ENCODE data around the gene PXMP4. TPM values are rescaled to one million over a fixed set of nuclear protein-coding genes. Genes with fewer than 3 reads are reported as not detected.
A peak's percentile ranks its signal among the peaks of the same experiment; 100 is the strongest.

The PXMP4 gene
- total and polyA plus RNA-seq, 9 of the 15 experiments (the other 6 are each of a cell fraction or from before 2014, with no cell fraction given), result 4.8 to 29.1 (median 6.8) TPM

DNA sequence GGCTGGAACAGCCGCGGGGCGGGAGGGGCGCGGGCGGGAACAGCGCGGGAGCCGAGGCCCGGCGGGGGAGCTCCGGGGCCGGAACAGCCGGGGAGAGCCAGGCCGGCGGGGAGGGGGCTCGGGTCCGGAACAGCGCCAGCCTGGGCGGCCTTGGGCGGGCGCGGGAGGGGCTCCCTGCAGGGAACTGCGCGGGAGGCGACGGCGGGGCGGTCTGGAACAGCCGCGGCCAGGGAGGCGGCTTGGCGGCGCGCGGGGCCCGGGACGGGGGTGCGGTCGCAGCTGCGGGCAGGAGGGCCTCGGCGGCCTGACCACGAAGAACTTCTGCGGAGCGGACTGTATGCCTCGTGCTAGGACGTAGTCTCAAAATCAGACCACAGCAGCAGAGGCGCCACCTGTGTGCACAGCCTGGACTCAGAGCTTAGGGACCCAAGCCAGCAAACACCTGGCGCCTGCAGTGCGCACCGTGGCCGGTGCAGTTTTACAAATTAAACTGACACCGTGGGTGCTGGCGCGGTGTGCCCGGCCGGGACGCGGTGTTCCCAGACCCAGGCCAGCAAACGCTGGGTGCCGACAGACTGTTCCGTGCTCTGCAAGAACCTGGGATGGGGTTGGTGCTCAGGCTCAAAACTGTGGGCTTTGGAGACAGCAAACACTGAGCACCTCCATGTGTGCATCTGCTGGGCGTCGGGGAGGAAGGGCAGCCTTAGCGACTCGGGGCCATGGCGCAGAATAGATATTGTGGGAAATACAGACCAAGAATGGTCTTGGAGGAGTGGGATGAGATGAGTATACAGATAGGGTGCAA lies 12.3 kb upstream of the PXMP4 start (continued):
- TF ChIP-seq ZKSCAN8 (CRISPR knock-in tag; IDR thresholded peaks at IDR 0.05) (peak; percentile 99), TBL1XR1 (IDR thresholded peaks at IDR 0.05; ENCODE audit: low read length in 2 of 2) (peak in 1 of 2 experiments; percentile 11; a peak in 1 of 4 replicates)

DNA sequence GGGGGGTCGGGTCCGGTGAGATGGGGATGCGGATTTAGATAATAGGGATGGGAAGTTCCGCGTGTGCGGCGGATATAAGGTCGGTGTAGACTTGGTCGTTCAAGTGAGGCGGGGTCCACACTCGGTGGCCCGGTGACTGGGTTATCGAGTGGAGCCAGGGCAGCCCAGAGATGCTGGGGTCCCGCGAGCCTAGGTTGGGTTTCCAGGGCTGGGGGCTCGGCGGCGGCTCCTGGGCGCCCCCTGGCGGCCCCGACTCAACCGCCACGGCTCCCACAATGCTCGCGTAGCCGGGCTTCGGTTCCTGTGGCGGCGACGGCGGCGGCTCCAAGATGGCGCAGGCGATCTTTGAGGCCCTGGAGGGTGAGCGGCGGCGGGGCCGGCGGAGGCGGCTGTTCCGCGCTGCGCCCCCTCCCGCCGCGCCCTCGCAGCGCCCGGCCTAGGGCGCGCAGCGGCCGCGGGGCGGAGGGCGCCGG lies 11.6 kb upstream of the PXMP4 start, which contains the start of gene ZNF341:
Gene ZNF341 (plus strand): TSS at position 304 of the 473 bp plus-strand sequence. CDS start 26 bp downstream, at position 330.
- Histone ChIP-seq H3K27ac (ENCODE audit: extremely low read depth, low read depth, low read length) (peak within 1 kb of the TSS; percentile 75), H3K4me2 (ENCODE audit: insufficient read depth, low read length) (peak within 1 kb of the TSS; percentile 89), H2AFZ (ENCODE audit: low read depth, low read length) (peak within 1 kb of the TSS; percentile 98), H3K36me3 (ENCODE audit: control insufficient read depth, insufficient read depth, low read length) (no peaks in the 10 kb centered on the region), H3K4me1 (replicated peaks in 1 of 2; ENCODE audit: control insufficient read depth in 2 of 2, insufficient read depth in 2 of 2, low read length in 2 of 2) (peaks cover 20 to 33% of the 10 kb centered on the region in 2 experiments), H3K9ac (ENCODE audit: insufficient read depth in 1 of 2, low read depth in 2 of 2, low read length in 2 of 2) (peak within 1 kb of the TSS; percentile 64 to 96), H3K27me3 (ENCODE audit: control insufficient read depth in 2 of 2, insufficient read depth in 2 of 2, low read length in 2 of 2) (no peaks in the 10 kb centered on the region), H3K79me2 (ENCODE audit: control insufficient read depth, insufficient read depth, low read length) (no peaks in the 10 kb centered on the region), H3K9me3 (replicated peaks; ENCODE audit: control insufficient read depth, insufficient read depth, low read depth, low read length) (peaks cover 2% of the 10 kb centered on the region; the same call in 1 of the 2 replicates), H3K9me1 (ENCODE audit: control insufficient read depth, insufficient read depth, low read length) (no peaks in the 10 kb centered on the region), H3K4me3 (peak within 1 kb of the TSS; percentile 49), H4K20me1 (replicated peaks; ENCODE audit: control insufficient read depth, insufficient read depth, low read length) (no peaks in the 10 kb centered on the region)
- FAIRE-seq (no peak), ATAC-seq (peak; percentile 94), DNase-seq (ENCODE audit: extremely low read depth in 1 of 4, low spot score in 3 of 4) (peak; percentile 82 to 94 (median 89))
- in situ Hi-C loops (cut with MboI) (loop anchor here (5.0 kb wide), 1 partner anchor 269 kb away; no protein-coding TSS in a partner anchor), intact Hi-C loops (cut with micrococcal nuclease) (loop anchor here (2.0 to 5.0 kb wide), 3 partner anchors 44 to 81 kb away; partner anchors contain the start of genes ACTL10, CHMP4B and E2F1)
- no TSS peak for BruUV-seq (replicated peaks)
- CTCF ChIA-PET (ENCODE audit: low intra/inter-chr PET ratio), result interaction anchor here (0.5 to 1.1 kb wide), 4 partner anchors 33 to 177 kb away, joined by 3 to 4 read pairs (median 4); no protein-coding TSS in a partner anchor
- WGBS (ENCODE audit: insufficient coverage, low coverage, missing lambda C conversion rate), result 10% methylated on average over 39 of the region's 57 CpGs
- POLR2A ChIA-PET, result interaction anchor here (1.2 to 2.1 kb wide), 2 partner anchors 12 to 50 kb away, joined by 6 to 7 read pairs; partner anchors contain the start of gene PXMP4
- TF ChIP-seq, protein P1, sequence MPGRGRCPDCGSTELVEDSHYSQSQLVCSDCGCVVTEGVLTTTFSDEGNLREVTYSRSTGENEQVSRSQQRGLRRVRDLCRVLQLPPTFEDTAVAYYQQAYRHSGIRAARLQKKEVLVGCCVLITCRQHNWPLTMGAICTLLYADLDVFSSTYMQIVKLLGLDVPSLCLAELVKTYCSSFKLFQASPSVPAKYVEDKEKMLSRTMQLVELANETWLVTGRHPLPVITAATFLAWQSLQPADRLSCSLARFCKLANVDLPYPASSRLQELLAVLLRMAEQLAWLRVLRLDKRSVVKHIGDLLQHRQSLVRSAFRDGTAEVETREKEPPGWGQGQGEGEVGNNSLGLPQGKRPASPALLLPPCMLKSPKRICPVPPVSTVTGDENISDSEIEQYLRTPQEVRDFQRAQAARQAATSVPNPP (IDR thresholded peaks at IDR 0.05; ENCODE audit: borderline replicate concordance, insufficient read depth, insufficient read length), result no peak
- TF ChIP-seq, protein P2, sequence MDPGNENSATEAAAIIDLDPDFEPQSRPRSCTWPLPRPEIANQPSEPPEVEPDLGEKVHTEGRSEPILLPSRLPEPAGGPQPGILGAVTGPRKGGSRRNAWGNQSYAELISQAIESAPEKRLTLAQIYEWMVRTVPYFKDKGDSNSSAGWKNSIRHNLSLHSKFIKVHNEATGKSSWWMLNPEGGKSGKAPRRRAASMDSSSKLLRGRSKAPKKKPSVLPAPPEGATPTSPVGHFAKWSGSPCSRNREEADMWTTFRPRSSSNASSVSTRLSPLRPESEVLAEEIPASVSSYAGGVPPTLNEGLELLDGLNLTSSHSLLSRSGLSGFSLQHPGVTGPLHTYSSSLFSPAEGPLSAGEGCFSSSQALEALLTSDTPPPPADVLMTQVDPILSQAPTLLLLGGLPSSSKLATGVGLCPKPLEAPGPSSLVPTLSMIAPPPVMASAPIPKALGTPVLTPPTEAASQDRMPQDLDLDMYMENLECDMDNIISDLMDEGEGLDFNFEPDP (CRISPR knock-in tag; IDR thresholded peaks at IDR 0.05), result no peak
- TF ChIP-seq NFRKB (IDR thresholded peaks at IDR 0.05; ENCODE audit: low read depth) (0 out of 2 replicates have a peak, but pooled peaks have one; percentile 35), TOE1 (IDR thresholded peaks at IDR 0.05; ENCODE audit: borderline replicate concordance) (0 out of 2 replicates have a peak, but pooled peaks have one; percentile 14), TOE1 (CRISPR knock-in tag; IDR thresholded peaks at IDR 0.05; ENCODE audit: borderline replicate concordance, low read depth) (no peak), RBFOX2 (IDR thresholded peaks at IDR 0.05; ENCODE audit: low read depth, low read length) (peak; percentile 80), MNT (conservative IDR thresholded peaks at IDR 0.05) (peak in 1 of 2 experiments; percentile 42; a peak in 1 of 4 replicates), PTTG1 (tag; IDR thresholded peaks at IDR 0.05; ENCODE audit: low read depth) (no peak), TGIF2 (CRISPR knock-in tag; IDR thresholded peaks at IDR 0.05) (no peak), ZNF263 (CRISPR knock-in tag; IDR thresholded peaks at IDR 0.05; ENCODE audit: borderline replicate concordance) (peak; percentile 62; the same call in 1 of the 2 replicates), PCBP2 (IDR thresholded peaks at IDR 0.05; ENCODE audit: low read depth, low read length, poor library complexity, severe bottlenecking) (peak; percentile 9)
